A172 (cell line): ENCODE measurements around the gene CEMP1. TPM values are rescaled to one million over a fixed set of nuclear protein-coding genes. Genes with fewer than 3 reads are reported as not detected.

Source experiments
- DNase-seq: peaks from one replicate; pipeline ENCODE4 v3.0.0-alpha.2; 2015; ENCODE audit warnings: low spot score
- total RNA-seq: library from RNA; depleted of rRNA; stranded (reverse); fragments of >200 nt; shearing (Covaris generic); gene quantifications from 2 replicates; pipeline ENCODE4 v1.2.3, GENCODE V29; 2014

The CEMP1 gene
- total RNA-seq, 1 experiment from 2014 or later, result not detected

GRCh38 chr16:2500918-2501750 lies 30.1 kb downstream of the CEMP1 start:
- DNase-seq, result peak; percentile 75

- no peak for DNase-seq
Observed at GRCh38 chr16:2500430-2500917, 30.7 kb downstream of the CEMP1 start.

- DNase-seq, result no peak
Observed at GRCh38 chr16:2499890-2500429, 31.2 kb downstream of the CEMP1 start.

DNA sequence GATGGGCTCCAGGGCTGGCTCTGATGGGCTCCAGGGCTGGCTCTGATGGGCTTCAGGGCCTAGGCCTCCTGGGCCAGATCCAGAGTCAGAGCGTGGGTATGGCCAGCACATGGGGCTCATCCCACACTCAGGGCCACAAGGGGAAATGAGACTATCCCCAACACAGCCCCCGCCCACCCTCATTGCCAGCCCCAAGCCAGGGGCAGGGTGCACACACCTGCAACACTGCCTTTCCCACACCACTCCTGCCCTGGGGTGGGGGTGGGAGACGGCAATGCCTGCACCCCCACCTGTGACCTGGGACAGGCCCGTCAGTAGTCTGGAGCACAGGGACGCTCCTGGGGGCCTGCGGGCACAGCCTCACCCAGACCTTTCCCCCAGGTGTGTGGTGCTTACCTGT lies 31.8 kb downstream of the CEMP1 start:
- no peak for DNase-seq

- DNase-seq, result no peak
Observed at GRCh38 chr16:2498531-2499253, 32.5 kb downstream of the CEMP1 start.

DNA sequence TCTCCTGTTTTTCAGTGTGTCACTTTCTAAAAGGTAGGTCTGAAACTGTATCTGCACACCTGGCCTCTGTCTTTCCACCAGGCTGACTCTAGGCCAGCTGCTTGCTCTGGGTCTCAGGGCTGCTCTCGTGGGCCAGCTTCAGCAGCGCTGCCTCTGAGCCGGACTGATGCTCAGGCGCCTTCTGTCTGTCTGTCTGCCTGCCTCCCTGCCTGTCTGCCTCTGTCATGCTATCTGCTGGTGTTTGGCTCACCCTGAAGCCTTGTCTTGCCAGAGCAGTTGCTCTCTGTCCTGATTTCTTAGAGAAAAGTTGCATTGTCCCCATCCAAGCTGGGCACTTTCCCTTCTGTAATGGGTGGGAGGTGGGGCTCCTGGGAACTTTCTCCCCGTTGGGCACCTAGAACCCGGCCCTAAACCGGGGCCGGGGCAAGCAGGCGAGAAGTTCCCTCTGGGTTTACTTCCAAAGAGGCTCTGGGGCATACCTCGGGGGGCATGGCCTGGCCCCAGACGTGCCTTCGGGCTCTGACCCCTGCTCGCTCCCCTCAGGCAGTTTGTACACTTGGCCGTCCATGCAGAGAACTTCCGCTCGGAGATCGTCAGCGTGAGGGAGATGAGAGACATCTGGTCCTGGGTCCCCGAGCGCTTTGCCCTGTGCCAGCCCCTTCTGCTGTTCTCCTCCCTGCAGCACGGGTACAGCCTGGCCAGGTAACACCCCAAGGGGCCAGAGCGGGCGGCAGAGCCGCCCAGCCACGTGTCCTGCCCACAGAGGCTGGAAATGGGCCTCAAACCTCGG lies 33.3 kb downstream of the CEMP1 start:
- DNase-seq, result no peak

DNA sequence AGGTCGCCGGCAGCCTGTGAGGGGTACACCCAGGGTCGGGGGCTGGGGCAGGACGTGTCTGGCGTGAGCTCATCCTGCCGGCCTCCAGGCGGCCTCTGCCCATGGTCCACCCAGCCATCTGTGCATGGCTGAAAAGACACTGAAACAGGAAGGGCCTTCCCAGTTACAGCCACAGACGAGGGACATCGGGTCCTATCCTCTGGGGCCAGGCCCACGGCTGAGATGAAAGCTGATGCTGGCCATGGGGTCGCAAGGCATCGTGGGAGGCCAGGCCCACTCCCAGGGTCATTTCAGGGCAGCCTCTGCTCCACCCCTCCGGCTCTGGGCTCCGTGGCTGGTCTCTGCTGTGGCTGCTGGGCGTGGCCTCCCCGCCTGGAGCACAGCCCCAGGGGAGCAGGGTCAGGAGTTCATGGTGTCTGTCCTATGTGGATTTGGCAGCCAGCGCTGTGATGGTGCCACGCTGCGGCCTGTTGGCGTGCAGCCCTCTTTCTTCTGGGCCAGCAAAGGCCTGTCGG lies 34.0 kb downstream of the CEMP1 start:
- no peak for DNase-seq

GRCh38 chr16:2496223-2497115 lies 34.7 kb downstream of the CEMP1 start:
- no peak for DNase-seq

DNA sequence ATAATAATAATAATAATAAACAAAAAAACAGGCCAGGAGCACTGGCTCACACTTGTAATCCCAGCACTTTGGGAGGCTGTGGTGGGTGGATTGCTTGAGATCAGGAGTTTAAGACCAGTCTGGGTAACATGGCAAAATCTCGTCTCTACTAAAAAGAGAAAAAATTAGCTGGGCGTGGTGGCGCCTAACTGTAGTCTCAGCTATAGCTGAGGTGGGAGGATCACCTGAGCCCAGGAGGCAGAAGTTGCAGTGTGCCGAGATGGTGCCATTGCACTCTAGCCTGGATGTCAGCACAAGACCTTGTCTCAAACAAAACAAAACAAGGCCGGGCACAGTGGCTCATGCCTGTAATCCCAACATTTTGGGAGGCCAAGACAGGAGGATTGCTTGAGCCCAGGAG lies 36.2 kb downstream of the CEMP1 start:
- DNase-seq, result no peak

DNA sequence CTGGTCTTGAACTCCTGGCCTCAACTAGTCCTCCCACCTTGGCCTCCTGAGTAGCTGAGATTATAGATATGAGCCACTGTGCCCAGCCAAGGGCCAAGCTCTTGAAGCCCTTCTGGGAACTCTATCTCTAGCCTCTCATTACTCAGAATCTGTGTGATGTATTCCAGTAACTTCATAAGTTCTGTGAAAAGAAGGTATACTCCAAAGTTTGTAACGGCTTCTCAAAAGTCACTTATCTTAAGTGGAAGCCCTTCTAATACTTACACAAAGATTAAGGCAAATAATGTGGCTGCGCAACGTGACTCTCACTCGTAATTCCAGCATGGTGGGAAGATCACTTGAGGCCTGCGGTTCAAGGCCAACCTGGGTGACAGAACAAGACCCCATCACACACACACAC lies 36.6 kb downstream of the CEMP1 start:
- DNase-seq, result no peak

DNA sequence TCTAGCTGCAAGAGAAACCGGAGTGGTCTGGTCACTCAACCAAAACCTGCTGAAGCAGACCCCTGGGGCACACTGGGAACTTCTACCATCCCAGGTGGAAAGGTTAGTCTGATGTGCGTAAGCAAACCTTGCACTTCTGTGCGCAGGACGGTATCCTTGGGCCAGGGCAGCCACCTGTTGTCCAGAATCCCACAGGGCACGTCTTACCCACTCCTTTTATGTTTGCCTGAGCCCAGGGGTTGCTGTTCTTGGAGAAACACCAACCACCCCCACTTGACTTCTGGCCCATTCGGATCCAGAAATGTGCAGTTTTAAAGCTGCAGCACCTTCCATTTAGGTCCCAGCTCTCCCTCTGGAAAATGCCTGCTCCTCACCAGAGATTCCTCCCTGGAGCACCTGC lies 37.6 kb downstream of the CEMP1 start:
- no peak for DNase-seq

- DNase-seq, result no peak
Observed at GRCh38 chr16:2492292-2492691, 38.9 kb downstream of the CEMP1 start.

- no peak for DNase-seq
Observed at GRCh38 chr16:2490190-2491105, 40.8 kb downstream of the CEMP1 start.

DNA sequence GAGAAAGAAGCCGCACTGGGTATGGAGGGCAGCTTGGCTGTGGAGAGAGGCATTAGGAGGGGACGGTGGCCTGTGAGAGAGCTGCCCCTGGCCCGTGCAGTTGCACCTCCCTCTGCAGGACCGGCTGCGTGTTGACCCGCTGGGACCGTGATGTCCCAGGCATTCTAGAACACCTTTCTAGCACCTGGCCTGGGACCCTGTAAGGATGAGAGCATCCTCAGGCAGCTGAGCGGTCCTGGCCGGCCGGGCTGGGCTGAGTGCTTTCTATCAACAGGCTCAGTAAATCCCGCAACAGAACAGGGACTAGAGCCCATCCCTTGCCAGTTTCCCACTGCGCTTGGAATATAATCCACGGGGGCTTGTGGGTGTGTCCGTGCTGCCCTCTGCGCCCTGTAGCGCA lies 41.6 kb downstream of the CEMP1 start:
- DNase-seq, result no peak

DNA sequence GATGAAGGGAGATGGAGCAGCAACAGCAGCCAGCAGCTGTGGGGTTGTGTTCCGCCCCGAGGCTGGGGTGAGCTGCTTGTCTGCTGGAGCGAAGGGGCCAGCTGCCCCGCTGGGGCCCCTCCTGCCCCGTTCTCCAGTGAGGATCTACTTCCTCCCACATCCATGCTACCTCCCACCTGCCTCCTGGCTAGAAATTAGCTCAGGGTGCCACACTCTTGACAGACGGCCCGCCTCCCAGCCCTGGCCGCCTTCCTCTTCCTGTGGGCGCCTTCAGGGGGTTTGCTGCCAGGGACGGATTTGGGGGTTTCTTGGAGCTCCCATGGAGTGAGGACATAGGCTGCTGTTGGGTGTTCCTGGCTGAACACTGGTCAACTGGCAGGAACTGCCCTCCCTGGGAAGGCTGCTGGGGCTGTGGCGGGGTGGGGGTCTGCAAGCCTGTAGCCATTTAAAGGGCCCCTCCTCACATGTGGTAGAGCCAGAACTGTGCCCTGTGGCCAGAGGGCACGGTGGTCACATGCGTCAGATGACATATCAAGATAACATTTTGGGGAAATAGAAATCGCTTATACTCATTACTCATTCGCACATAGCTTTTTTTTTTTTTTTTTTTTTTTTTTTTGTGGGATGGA lies 43.2 kb downstream of the CEMP1 start:
- no peak for DNase-seq

GRCh38 chr16:2487517-2487842 lies 43.7 kb downstream of the CEMP1 start:
- no peak for DNase-seq

- DNase-seq, result no peak
Observed at GRCh38 chr16:2486645-2487516, 44.3 kb downstream of the CEMP1 start.

DNA sequence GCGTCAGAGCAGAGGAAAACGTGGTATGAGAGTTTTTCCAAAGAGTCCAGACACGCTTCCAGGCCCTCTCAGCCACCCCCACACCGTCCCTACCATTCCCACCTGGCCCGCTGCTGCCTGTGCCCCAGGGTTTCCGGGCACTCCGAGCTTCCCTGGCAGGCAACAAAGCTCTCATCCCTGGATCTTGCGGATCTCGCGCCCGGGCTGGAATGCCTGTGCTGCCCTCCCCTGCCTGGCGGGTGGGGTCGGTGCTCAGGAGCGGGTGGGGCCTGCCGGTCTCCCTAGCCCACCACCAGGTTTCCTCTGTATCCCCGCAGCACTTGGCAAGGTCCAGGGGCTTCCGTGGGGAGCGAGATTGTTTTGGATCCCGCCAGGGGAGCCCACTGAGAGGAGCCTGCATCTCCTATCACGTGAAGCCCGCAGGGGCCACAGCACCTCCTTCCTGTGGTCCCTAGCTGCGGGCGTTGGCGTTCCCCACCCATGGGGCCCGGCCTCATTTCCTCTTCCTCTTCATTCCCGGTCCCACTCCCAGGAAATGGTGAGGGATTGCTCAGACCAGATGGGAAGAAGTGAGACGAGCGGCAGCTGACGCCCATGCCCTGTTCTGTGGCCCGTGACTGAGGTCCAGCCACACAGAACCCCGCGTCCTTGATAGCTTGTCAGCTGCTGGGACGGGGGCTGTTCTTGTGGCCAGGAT lies 45.2 kb downstream of the CEMP1 start:
- DNase-seq, result no peak
